Measurements from ENCODE around the gene PHLDA3.

DNA sequence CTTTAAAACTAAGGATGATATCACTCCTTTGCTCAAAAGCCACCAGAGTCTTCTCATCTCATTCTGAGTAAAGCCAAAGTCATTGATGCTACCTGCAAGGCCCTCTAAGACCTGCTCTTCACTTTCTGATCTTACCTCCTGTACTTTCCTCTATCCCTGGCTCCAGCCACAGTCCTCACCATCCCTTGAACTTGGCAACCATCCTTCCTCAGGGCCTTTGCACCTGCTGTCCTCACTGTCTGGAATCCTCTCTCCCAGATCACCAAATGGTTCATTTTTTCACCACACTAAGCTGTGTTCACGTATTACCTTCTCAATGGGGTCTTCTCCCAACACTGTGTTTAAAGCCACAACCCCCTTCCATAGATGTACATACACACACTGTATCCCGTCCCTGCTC, 4.3 kb upstream of the PHLDA3 start:
- TF ChIP-seq, protein P1, sequence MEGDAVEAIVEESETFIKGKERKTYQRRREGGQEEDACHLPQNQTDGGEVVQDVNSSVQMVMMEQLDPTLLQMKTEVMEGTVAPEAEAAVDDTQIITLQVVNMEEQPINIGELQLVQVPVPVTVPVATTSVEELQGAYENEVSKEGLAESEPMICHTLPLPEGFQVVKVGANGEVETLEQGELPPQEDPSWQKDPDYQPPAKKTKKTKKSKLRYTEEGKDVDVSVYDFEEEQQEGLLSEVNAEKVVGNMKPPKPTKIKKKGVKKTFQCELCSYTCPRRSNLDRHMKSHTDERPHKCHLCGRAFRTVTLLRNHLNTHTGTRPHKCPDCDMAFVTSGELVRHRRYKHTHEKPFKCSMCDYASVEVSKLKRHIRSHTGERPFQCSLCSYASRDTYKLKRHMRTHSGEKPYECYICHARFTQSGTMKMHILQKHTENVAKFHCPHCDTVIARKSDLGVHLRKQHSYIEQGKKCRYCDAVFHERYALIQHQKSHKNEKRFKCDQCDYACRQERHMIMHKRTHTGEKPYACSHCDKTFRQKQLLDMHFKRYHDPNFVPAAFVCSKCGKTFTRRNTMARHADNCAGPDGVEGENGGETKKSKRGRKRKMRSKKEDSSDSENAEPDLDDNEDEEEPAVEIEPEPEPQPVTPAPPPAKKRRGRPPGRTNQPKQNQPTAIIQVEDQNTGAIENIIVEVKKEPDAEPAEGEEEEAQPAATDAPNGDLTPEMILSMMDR (IDR thresholded peaks at IDR 0.05), result no peak
- TF ChIP-seq POLR2A (IDR thresholded peaks at IDR 0.05), result no peak
